HG03520 (cell line): ENCODE measurements around the gene FCMR.
"Not testable (repeated sequence)": the region's sequence is repeated elsewhere in the genome, so short reads cannot be mapped to it uniquely, and the experiment has no call there.

Experiments
- ATAC-seq: cut with Tn5 transposase; IDR thresholded peaks from one replicate; pipeline ENCODE4 v1.9.1; 2021; ENCODE audit warnings: mild to moderate bottlenecking, moderate library complexity; ENCODE audit not compliant: unreplicated experiment

Gene FCMR

GRCh38 chr1:206882555-206882954 lies 39.2 kb downstream of the FCMR start:
- ATAC-seq = no peak

DNA sequence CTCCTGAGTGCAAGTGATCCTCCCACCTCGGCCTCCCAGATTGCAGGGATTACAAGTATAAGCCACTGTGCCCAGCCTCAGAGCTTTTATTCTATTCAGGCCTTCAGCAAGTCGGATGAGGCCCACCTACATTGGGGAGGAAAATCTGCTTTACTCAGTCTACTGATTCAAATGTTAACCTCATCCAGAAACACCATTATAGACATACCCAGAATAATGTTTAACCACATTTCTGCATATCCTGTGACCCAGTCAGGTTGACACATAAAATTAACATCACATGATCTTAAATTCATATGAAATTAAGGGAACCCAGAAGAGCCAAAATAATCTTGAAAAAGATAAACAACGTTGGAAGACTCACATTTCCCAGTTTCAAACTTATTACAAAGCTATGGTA lies 41.4 kb downstream of the FCMR start:
- ATAC-seq = no peak

DNA sequence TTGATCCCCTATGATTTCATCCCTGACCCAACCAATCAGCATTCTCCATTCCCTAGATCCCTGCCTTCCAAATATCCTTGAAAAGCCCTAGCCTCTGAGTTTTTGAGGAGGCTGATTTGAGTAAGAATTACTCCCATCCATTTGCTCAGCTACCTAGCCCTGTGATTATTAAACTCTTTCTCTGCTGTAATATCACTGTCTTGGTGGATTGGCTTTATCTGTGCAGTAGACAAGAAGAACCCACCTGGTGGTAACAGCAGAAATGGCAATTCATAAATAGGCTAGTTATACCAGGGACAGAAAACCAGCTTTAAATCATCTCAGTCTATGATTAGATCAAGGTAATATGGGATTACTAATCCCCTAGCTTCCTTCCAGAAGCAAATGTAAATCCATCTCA lies 43.3 kb downstream of the FCMR start:
- no peak for ATAC-seq

DNA sequence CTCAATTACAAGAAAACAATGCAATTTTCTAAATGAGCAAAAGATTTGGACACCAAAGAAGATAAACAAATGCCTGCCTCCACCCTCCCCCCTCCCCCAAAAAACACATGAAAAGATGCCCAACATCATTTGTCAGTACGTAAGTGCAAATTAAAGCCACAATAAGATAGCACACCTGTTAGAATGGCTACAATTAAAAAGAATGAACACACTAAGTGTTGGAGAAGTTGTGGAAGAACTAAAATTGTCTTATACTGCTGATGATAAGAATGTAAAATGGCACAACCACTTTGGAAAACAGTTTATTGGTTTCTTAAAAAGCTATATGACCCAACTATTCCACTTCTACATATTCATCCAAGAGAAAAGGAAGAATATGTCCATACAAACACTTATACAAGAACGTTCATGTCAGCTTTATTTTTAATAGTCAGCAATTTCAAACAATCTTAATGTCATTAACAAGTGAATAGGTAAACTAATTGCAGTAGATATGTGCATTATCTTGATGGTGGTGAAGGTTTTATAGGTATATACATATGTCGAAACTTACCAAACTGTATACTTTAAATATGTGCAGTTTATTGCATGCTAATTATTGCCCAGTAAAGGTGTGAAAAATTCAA lies 45.9 kb downstream of the FCMR start:
- no peak for ATAC-seq

DNA sequence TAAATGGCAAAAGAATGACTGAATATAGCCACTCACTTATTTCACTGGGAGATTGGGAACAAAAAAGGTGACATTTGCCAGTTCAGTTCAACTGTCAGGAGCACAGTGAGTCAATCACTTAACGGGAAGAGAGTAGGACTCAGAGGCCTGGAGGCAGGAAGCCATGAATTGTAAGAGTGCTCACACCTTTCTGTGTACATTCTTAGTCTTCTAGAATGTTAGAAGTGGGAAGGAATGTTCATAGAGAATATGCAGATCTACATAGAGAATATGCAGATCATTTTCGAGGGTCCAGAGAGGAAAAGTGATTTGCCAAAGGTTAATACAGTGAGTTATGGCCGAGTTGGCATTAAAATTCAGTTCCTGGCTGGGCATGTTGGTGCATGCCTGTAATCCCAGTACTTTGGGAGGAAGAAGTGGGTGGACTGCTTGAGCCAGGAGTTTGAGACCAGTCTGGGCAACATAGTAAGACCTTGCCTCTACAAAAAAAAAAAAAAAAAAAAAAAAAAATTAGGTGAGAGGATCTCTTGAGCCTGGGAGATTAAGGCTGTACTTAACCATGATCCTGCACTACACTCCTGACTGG lies 48.0 kb downstream of the FCMR start:
- ATAC-seq = no peak

DNA sequence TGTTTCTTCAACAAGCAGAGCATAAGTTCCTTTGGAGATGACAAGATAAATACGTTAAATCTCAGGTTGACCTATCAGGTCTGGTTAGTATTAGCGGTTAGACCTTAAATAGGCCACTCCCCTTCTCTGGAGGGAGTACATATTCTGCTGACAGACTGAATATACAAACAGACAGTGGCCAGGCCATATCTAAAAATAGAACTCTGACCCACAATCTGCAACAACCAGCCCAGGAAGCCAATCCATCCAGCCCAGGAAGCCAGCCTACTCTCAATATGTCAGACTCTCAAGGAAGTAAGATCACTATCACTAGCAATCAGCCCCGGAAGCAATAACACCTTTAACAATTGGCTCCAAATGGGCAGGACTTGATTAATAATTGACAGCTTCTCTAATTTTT lies 49.6 kb downstream of the FCMR start:
- no peak for ATAC-seq

DNA sequence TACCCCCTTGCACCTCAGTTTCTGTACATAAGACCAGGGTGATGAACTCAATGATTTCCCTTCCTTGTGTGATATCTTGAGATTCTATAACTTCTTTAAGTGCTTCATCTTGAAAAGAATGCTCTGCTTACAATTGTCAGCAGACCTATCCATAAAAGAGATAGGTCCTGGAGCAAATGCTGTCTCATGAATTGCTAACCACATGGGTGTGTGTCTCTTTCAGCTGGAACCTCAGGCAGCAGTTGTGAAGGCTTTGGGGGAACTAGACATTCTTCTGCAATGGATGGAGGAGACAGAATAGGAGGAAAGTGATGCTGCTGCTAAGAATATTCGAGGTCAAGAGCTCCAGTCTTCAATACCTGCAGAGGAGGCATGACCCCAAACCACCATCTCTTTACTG lies 53.5 kb downstream of the FCMR start:
- ATAC-seq = no peak

DNA sequence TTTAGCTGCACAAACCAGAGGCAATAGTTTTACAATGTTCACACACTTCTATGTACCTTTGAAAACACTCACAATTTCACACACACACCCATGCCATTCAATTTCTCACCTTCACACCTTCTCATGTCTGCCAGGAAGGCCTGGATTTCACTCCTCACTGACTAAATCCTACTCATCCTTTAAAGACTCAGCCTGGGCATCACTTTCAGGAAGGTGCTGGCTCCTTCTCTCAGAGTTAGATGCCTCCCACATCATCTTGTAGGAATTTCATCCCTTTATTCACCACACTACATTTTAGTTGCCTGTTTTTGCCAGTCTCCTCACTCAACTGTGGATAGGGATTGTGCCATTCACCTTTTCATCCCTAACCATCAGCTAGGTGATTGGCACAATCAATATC lies 54.0 kb downstream of the FCMR start:
- no peak for ATAC-seq

DNA sequence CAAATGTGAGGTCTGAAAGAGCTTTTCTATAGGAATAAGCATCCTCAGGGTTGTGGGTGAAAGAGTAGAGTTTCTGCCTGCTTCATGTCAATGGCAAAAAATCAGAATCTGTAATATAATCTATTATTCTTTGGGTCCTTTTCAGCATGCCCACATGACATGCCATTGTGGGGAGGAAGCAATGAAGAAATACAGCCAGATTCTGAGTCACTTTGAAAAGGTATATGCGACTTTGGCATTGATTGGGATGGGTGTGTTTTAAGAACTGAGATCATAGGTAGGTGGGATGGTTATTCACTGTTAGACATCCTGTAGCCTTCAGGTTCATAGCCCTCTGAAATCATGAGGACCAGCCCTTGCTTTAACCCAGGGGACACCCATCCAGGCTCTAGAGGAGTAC lies 54.5 kb downstream of the FCMR start:
- no peak for ATAC-seq

- ATAC-seq = no peak
These were observed 55.7 kb downstream of the FCMR start for GRCh38 chr1:206866062-206866461.

DNA sequence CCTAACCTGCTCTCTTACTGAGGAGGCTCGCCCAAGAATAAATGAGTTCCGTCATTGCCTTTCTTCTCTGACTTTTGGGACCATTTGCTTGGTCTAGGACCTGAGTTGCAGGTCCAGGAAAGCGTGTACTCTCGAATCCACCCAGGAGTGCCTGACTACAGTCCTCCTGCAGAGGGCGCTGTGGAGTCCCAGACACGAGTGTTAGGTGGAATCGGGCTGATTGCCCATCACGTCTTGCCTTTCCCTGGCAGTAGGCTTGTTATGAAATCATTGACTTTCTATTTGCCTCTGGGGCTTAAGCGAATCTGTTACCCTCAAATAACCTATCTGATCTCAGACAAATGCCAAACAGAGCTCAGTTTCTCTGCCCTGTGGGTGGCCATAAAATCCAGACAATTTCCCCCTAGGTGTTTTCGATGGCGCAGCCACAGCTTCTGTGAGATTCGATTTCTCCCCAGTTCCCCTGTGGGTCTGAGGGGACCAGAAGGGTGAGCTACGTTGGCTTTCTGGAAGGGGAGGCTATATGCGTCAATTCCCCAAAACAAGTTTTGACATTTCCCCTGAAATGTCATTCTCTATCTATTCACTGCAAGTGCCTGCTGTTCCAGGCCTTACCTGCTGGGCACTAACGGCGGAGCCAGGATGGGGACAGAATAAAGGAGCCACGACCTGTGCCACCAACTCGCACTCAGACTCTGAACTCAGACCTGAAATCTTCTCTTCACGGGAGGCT lies 56.6 kb downstream of the FCMR start, which contains the start of gene IL20:
TSS of gene IL20 (plus strand) at position 685 of the 733 bp plus-strand sequence. CDS start 230 bp downstream, outside the sequence.
- ATAC-seq = no peak

DNA sequence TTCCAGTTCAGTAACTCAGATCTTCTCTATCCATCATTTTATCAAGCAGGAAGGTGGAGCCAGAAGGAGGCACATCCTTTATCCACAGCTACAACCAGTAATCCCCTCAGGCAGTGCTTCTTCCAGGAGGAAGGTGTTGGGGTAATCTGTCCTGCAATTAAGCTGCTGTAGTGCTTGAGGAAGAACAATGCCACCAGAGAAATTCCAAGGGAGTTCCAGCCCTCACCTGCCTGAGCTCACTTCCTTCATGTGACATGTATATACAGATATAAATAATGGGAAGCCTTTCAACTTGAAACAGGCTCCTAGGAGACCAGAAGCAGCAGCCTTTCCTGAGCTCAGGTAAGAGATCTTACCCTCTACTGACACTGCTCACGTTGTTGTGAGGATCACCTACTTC lies 58.5 kb downstream of the FCMR start:
- ATAC-seq = no peak

- ATAC-seq = no peak
These were observed 61.6 kb downstream of the FCMR start for GRCh38 chr1:206860165-206860564.

DNA sequence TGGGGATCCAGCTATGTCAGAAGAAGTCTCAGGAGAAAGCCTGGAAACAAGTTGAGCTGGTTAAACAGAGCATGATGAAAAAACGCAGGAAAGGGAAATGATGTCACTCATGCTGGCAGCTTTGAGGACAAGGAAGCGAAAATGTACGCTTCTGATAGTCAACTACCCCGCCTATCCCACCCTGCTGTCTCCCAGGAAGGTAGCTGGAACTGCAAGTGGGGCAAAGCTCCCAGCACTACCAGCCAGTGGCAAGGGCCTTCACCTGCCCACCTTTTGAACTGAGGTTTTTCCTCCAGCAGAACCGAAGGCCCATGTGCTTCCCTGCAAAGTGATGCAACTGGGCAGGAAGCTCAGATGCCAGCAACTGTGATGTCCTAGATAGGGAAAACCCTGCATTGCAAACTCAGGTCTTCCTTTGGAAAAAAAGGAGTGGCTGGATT lies 62.6 kb downstream of the FCMR start:
- no peak for ATAC-seq

DNA sequence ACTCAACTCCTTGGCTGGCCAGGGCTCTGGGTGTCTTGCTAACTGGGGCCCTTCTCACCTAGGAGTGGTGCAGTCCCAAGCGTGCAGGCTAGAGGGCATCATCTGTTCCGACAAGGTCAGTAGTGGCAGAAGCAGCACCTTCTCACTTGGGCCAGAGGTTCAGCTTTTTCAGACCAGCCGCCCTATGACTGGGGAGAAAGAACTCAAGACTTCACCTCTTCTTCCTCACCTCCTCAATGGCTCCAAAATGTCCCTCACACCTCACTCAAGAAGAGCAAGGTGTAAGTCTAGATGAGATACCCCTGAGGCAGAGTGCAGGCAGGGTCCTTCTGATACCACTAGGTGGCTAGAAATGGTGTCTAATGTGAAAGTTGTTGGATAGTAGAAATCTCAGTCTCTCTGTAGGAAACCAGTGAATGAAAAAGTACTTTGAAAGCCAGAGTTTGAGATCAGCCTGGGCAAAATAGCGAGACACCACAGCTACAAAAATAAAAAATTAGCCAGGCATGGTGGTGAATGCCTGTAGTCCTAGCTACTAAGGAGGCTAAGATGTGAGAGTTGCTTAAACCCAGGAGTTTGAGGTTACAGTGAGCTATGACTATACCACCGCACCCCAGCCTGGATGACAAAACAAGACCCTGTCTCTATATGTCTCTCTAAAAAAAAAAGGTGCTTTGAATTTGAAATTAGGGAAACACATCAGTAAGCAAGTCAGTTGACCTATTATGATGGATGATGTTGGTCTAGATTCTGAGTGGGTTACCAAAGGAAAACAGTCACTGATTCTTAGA lies 64.9 kb downstream of the FCMR start:
- no peak for ATAC-seq

- ATAC-seq = no peak
These were observed 65.9 kb downstream of the FCMR start for GRCh38 chr1:206855859-206856258.

- no peak for ATAC-seq
These were observed 67.2 kb downstream of the FCMR start for GRCh38 chr1:206854401-206855129.

DNA sequence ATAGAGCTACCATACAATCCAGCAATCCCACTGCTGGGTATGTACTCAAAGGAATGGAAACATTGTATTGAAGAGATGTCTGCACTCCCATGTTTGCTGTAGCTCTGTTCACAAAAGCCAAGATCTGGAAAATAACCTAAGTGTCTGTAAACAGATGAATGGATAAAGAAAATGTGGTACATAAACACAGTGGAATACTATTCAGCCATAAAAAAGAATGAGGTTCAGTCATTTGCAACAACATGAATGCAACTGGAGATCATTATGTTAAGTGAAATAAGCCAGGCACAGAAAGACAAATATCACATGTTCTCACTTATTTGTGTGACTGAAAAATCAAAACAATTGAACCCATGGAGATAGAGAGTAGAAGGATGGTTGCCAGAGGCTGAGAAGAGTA lies 68.0 kb downstream of the FCMR start:
- not testable (repeated sequence) for ATAC-seq
